HFFc6 (cell line): ENCODE results near the gene PKP4. TPM values are rescaled to one million over a fixed set of nuclear protein-coding genes. Genes with fewer than 3 reads are reported as not detected.

Experiments used
- DNase-seq: peaks from one replicate; pipeline ENCODE4 v3.0.0-alpha.2; 2018
- H3K27ac Mint-ChIP-seq: 2 replicates; pipeline ENCODE4 v1.8.0; 2020; ENCODE audit warnings: mild to moderate bottlenecking, mixed read lengths
- H3K27me3 Mint-ChIP-seq: 2 replicates; pipeline ENCODE4 v1.8.0; 2021; ENCODE audit warnings: mild to moderate bottlenecking, moderate library complexity, mixed read lengths; ENCODE audit not compliant: insufficient read depth
- H3K36me3 Mint-ChIP-seq: 2 replicates; pipeline ENCODE4 v1.8.0; 2021; ENCODE audit warnings: low read depth, mixed read lengths
- H3K4me1 Mint-ChIP-seq: 2 replicates; pipeline ENCODE4 v1.8.0; 2020; ENCODE audit warnings: low read depth, mixed read lengths
- H3K4me3 Mint-ChIP-seq: 2 replicates; pipeline ENCODE4 v1.8.0; 2020; ENCODE audit warnings: mild to moderate bottlenecking, moderate library complexity, mixed read lengths
- H3K9me3 Mint-ChIP-seq: 2 replicates; pipeline ENCODE4 v1.8.0; 2020; ENCODE audit warnings: mild to moderate bottlenecking, mixed read lengths
- total RNA-seq, 6 experiments: library from RNA; stranded (reverse); fragmentation: NEBNext Ultra II Directional; extraction: Animal tissue kit (Norgen Biotek cat#: 25700); gene quantifications; 2 replicates in 1 of 6; 3 replicates in 5 of 6; pipeline ENCODE4 v1.2.3, GENCODE V29; 2021
- TF ChIP-seq, protein P1 (sequence below): fragments of 200-600 bp; sonication (generic); IDR thresholded peaks from 2 replicates; pipeline ENCODE4 v1.5.0; 2021; ENCODE audit warnings: antibody characterized with exemption, mild to moderate bottlenecking

PKP4 gene
- total RNA-seq, 6 experiments from 2014 or later: 35.9 to 48.9 (median 43.5) TPM

- Mint-ChIP-seq H3K4me1 (peaks cover 16% of the 10 kb centered on the region), H3K27ac (no peak overlapping the region), H3K36me3 (no peaks in the 10 kb centered on the region), H3K9me3 (no peaks in the 10 kb centered on the region), H3K27me3 (peaks cover 5% of the 10 kb centered on the region), H3K4me3 (no peak overlapping the region)
- TF ChIP-seq, protein P1, sequence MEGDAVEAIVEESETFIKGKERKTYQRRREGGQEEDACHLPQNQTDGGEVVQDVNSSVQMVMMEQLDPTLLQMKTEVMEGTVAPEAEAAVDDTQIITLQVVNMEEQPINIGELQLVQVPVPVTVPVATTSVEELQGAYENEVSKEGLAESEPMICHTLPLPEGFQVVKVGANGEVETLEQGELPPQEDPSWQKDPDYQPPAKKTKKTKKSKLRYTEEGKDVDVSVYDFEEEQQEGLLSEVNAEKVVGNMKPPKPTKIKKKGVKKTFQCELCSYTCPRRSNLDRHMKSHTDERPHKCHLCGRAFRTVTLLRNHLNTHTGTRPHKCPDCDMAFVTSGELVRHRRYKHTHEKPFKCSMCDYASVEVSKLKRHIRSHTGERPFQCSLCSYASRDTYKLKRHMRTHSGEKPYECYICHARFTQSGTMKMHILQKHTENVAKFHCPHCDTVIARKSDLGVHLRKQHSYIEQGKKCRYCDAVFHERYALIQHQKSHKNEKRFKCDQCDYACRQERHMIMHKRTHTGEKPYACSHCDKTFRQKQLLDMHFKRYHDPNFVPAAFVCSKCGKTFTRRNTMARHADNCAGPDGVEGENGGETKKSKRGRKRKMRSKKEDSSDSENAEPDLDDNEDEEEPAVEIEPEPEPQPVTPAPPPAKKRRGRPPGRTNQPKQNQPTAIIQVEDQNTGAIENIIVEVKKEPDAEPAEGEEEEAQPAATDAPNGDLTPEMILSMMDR: no peak
- no peak for DNase-seq
Measured at GRCh38 chr2:158689391-158689790, 232.6 kb downstream of the PKP4 start.

GRCh38 chr2:158690823-158691222 is 234.1 kb downstream of the PKP4 start:
- Mint-ChIP-seq H3K4me3 (no peak overlapping the region), H3K27me3 (peaks cover 5% of the 10 kb centered on the region), H3K9me3 (no peaks in the 10 kb centered on the region), H3K36me3 (no peaks in the 10 kb centered on the region), H3K27ac (no peak overlapping the region), H3K4me1 (peaks cover 13% of the 10 kb centered on the region)
- DNase-seq: no peak
- TF ChIP-seq, protein P1: no peak

- peaks cover 6% of the 10 kb centered on the region for H3K4me1 Mint-ChIP-seq
- peaks cover 2% of the 10 kb centered on the region for H3K36me3 Mint-ChIP-seq
- peaks cover 5% of the 10 kb centered on the region for H3K27me3 Mint-ChIP-seq
- H3K4me3 Mint-ChIP-seq: no peak overlapping the region
- no peak for DNase-seq
- peaks cover 2% of the 10 kb centered on the region for H3K9me3 Mint-ChIP-seq
- no peak overlapping the region for H3K27ac Mint-ChIP-seq
- TF ChIP-seq, protein P1: no peak
Measured at GRCh38 chr2:158691619-158692018, 234.9 kb downstream of the PKP4 start.

- Mint-ChIP-seq H3K4me3 (no peak overlapping the region), H3K27ac (no peak overlapping the region), H3K36me3 (peaks cover 6% of the 10 kb centered on the region), H3K4me1 (peaks cover 6% of the 10 kb centered on the region), H3K27me3 (peaks cover 7% of the 10 kb centered on the region), H3K9me3 (peaks cover 7% of the 10 kb centered on the region)
- TF ChIP-seq, protein P1: no peak
- no peak for DNase-seq
Measured at GRCh38 chr2:158692372-158693103, 235.8 kb downstream of the PKP4 start.

- H3K4me3 Mint-ChIP-seq: no peak overlapping the region
- H3K36me3 Mint-ChIP-seq: peaks cover 6% of the 10 kb centered on the region
- no peak overlapping the region for H3K27ac Mint-ChIP-seq
- peaks cover 7% of the 10 kb centered on the region for H3K9me3 Mint-ChIP-seq
- peaks cover 6% of the 10 kb centered on the region for H3K4me1 Mint-ChIP-seq
- no peak for DNase-seq
- H3K27me3 Mint-ChIP-seq: peaks cover 8% of the 10 kb centered on the region
- TF ChIP-seq, protein P1: no peak
Measured at GRCh38 chr2:158693476-158693875, 236.7 kb downstream of the PKP4 start.
